ENCODE results near the gene FXYD3. TPM values are rescaled to one million over a fixed set of nuclear protein-coding genes. Genes with fewer than 3 reads are reported as not detected.

Gene FXYD3
- total RNA-seq, 1 experiment from 2014 or later: 36.7 TPM

DNA sequence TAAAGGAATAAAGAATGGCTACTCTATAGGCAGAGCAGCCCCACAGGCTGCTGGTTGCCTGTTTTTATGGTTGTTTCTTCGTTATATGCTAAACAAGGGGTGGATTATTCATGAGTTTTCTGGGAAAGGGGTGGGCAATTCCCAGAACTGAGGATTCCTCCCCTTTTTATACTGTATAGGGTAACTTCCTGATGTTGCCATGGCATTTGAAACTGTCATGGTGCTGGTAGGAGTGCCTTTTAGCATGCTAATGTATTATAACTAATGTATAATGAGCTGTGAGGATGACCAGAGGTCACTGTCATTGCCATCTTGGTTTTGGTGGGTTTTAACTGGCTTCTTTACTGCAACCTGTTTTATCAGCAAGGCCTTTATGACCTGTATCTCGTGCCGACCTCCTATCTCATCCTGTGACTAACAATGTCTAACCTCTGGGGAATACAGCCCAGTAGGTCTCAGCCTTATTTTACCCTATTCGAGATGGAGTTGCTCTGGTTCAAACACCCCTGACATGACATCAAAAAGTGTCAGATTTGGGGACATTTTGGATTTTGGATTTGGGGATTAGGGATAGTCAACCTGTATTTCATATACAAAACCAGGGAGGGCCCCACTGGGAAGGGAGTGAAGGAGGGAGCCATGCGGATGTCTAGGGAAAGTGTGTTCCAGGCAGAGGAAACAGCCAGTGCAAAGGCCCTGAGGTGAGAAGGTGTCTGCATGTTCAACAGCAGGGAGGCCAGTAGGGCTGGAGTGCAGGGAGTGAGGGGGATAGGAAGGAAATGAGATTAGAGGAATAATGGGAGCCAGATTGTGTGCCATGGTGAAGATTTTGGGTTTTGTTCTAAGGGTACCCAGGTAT is 49.8 kb downstream of the FXYD3 start:
- TF ChIP-seq, protein P1, sequence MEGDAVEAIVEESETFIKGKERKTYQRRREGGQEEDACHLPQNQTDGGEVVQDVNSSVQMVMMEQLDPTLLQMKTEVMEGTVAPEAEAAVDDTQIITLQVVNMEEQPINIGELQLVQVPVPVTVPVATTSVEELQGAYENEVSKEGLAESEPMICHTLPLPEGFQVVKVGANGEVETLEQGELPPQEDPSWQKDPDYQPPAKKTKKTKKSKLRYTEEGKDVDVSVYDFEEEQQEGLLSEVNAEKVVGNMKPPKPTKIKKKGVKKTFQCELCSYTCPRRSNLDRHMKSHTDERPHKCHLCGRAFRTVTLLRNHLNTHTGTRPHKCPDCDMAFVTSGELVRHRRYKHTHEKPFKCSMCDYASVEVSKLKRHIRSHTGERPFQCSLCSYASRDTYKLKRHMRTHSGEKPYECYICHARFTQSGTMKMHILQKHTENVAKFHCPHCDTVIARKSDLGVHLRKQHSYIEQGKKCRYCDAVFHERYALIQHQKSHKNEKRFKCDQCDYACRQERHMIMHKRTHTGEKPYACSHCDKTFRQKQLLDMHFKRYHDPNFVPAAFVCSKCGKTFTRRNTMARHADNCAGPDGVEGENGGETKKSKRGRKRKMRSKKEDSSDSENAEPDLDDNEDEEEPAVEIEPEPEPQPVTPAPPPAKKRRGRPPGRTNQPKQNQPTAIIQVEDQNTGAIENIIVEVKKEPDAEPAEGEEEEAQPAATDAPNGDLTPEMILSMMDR (IDR thresholded peaks at IDR 0.05; ENCODE audit: insufficient read depth in 1 of 2, low read depth in 1 of 2, low read length in 1 of 2, severe bottlenecking in 1 of 2, unreplicated experiment in 1 of 2): no peak
- no peak for DNase-seq
- Mint-ChIP-seq H3K27ac (ENCODE audit: unreplicated experiment) (no peak overlapping the region), H3K4me1 (ENCODE audit: low read depth, unreplicated experiment) (no peaks in the 10 kb centered on the region), H3K9me3 (ENCODE audit: unreplicated experiment) (peaks cover 24% of the 10 kb centered on the region), H3K27me3 (ENCODE audit: insufficient read depth, unreplicated experiment) (no peaks in the 10 kb centered on the region), H3K36me3 (ENCODE audit: insufficient read depth, unreplicated experiment) (peaks cover 6% of the 10 kb centered on the region), H3K4me3 (ENCODE audit: unreplicated experiment) (no peak overlapping the region)
- H3K4me1 ChIP-seq: no peaks in the 10 kb centered on the region
- H3K4me3 ChIP-seq (ENCODE audit: low read depth, low read length): no peak overlapping the region
- POLR2A ChIA-PET: no interaction called here
- intact Hi-C loops (cut with micrococcal nuclease; ENCODE audit: unreplicated experiment): no loop called here
- H3K36me3 ChIP-seq (ENCODE audit: control insufficient read depth, insufficient read depth, low read length): no peaks in the 10 kb centered on the region
- CTCF ChIA-PET: no interaction called here
- H3K27me3 ChIP-seq (replicated peaks; ENCODE audit: control insufficient read depth, insufficient read depth, low read length): no peaks in the 10 kb centered on the region
- no TSS peak for BruUV-seq (replicated peaks)
- H3K9me3 ChIP-seq: peaks cover 33% of the 10 kb centered on the region

GRCh38 chr19:35166100-35167063 is 50.8 kb downstream of the FXYD3 start:
- TF ChIP-seq, protein P1 (IDR thresholded peaks at IDR 0.05; ENCODE audit: insufficient read depth in 1 of 2, low read depth in 1 of 2, low read length in 1 of 2, severe bottlenecking in 1 of 2, unreplicated experiment in 1 of 2): no peak
- H3K27ac Mint-ChIP-seq (ENCODE audit: unreplicated experiment): no peak overlapping the region
- peaks cover 6% of the 10 kb centered on the region for H3K36me3 Mint-ChIP-seq (ENCODE audit: insufficient read depth, unreplicated experiment)

More at GRCh38 chr19:35166100-35167063, 50.8 kb downstream of the FXYD3 start:
- H3K9me3 ChIP-seq: peaks cover 33% of the 10 kb centered on the region
- Mint-ChIP-seq H3K27me3 (ENCODE audit: insufficient read depth, unreplicated experiment) (no peaks in the 10 kb centered on the region), H3K4me3 (ENCODE audit: unreplicated experiment) (no peak overlapping the region), H3K4me1 (ENCODE audit: low read depth, unreplicated experiment) (no peaks in the 10 kb centered on the region), H3K9me3 (ENCODE audit: unreplicated experiment) (peaks cover 24% of the 10 kb centered on the region)
- no peak overlapping the region for H3K4me3 ChIP-seq (ENCODE audit: low read depth, low read length)
- no TSS peak for BruUV-seq (replicated peaks)
- intact Hi-C loops (cut with micrococcal nuclease; ENCODE audit: unreplicated experiment): no loop called here
- ChIA-PET CTCF (no interaction called here), POLR2A (no interaction called here)
- H3K4me1 ChIP-seq: no peaks in the 10 kb centered on the region
- H3K36me3 ChIP-seq (ENCODE audit: control insufficient read depth, insufficient read depth, low read length): no peaks in the 10 kb centered on the region
- DNase-seq: no peak
- no peaks in the 10 kb centered on the region for H3K27me3 ChIP-seq (replicated peaks; ENCODE audit: control insufficient read depth, insufficient read depth, low read length)
